H9 (cell line): ENCODE results near the gene GYPE. TPM values are rescaled to one million over a fixed set of nuclear protein-coding genes. Genes with fewer than 3 reads are reported as not detected.
"Not testable (repeated sequence)": the region's sequence is repeated elsewhere in the genome, so short reads cannot be mapped to it uniquely, and the experiment has no call there.

ENCODE experiments used
- DNase-seq: peaks from one replicate; pipeline ENCODE4 v3.0.0-alpha.2; 2017
- H2AFZ ChIP-seq: one replicate; pipeline ENCODE4 v1.6.1; 2013; ENCODE audit warnings: mild to moderate bottlenecking, low read length, control low read depth, moderate library complexity
- H2AK5ac ChIP-seq: 2 replicates; pipeline ENCODE4 v1.6.1; 2013; ENCODE audit warnings: low read length, control low read depth, mixed read lengths; ENCODE audit not compliant: insufficient read length
- H2BK120ac ChIP-seq: one replicate; pipeline ENCODE4 v1.6.1; 2013; ENCODE audit warnings: low read depth, mild to moderate bottlenecking, low read length, control low read depth, inconsistent platforms; ENCODE audit not compliant: poor library complexity, severe bottlenecking
- H2BK12ac ChIP-seq: 2 replicates; pipeline ENCODE4 v1.6.1; 2013; ENCODE audit warnings: low read length, control low read depth, mixed read lengths, low read depth; ENCODE audit not compliant: insufficient read length
- H2BK15ac ChIP-seq: 2 replicates; pipeline ENCODE4 v1.6.1; 2013; ENCODE audit warnings: low read depth, low read length, control low read depth
- H2BK20ac ChIP-seq: one replicate; pipeline ENCODE4 v1.6.1; 2013; ENCODE audit warnings: low read depth, mild to moderate bottlenecking, low read length, control low read depth, inconsistent platforms; ENCODE audit not compliant: poor library complexity, severe bottlenecking
- H2BK5ac ChIP-seq: 2 replicates; pipeline ENCODE4 v1.6.1; 2013; ENCODE audit warnings: low read length, control low read depth, mixed read lengths; ENCODE audit not compliant: insufficient read length
- H3K14ac ChIP-seq: 2 replicates; pipeline ENCODE4 v1.6.1; 2013; ENCODE audit warnings: low read length, control low read depth; ENCODE audit not compliant: insufficient read depth
- H3K18ac ChIP-seq: 2 replicates; pipeline ENCODE4 v1.6.1; 2013; ENCODE audit warnings: low read depth, mild to moderate bottlenecking, mixed read lengths, low read length, control low read depth; ENCODE audit not compliant: insufficient read length
- H3K23ac ChIP-seq: 2 replicates; pipeline ENCODE4 v1.6.1; 2013; ENCODE audit warnings: low read length, control low read depth, mixed read lengths, low read depth; ENCODE audit not compliant: insufficient read length
- H3K23me2 ChIP-seq: 2 replicates; pipeline ENCODE4 v1.6.1; 2013; ENCODE audit warnings: low read depth, mild to moderate bottlenecking, mixed read lengths, low read length, control low read depth; ENCODE audit not compliant: insufficient read length, poor library complexity, severe bottlenecking
- H3K27ac ChIP-seq: 2 replicates; pipeline ENCODE4 v1.5.1; 2013; ENCODE audit warnings: low read length, control low read depth, mixed read lengths, low read depth; ENCODE audit not compliant: insufficient read length
- H3K27me3 ChIP-seq: 2 replicates; pipeline ENCODE4 v1.6.1; 2013; ENCODE audit warnings: low read length, control low read depth, inconsistent platforms; ENCODE audit not compliant: insufficient read depth
- H3K4ac ChIP-seq: 2 replicates; pipeline ENCODE4 v1.6.1; 2013; ENCODE audit warnings: low read depth, mild to moderate bottlenecking, control low read depth, inconsistent platforms, low read length, moderate library complexity
- H3K4me1 ChIP-seq: 2 replicates; pipeline ENCODE4 v1.6.1; 2013; ENCODE audit warnings: low read length, control low read depth, inconsistent platforms; ENCODE audit not compliant: insufficient read depth
- H3K4me2 ChIP-seq: 2 replicates; pipeline ENCODE4 v1.6.1; 2013; ENCODE audit warnings: low read length, control low read depth, mixed read lengths; ENCODE audit not compliant: insufficient read length, insufficient read depth
- H3K56ac ChIP-seq: 2 replicates; pipeline ENCODE4 v1.6.1; 2013; ENCODE audit warnings: low read depth, mild to moderate bottlenecking, mixed read lengths, low read length, control low read depth; ENCODE audit not compliant: insufficient read length
- H3K79me1 ChIP-seq: 2 replicates; pipeline ENCODE4 v1.6.1; 2013; ENCODE audit warnings: low read depth, mild to moderate bottlenecking, moderate library complexity, low read length, control low read depth, inconsistent platforms; ENCODE audit not compliant: insufficient read depth, poor library complexity, severe bottlenecking
- H3K79me2 ChIP-seq: 2 replicates; pipeline ENCODE4 v1.6.1; 2013; ENCODE audit warnings: low read length, control low read depth, inconsistent platforms; ENCODE audit not compliant: insufficient read depth
- H3K9ac ChIP-seq: 2 replicates; pipeline ENCODE4 v1.6.1; 2013; ENCODE audit warnings: low read length, control low read depth, mixed read lengths; ENCODE audit not compliant: insufficient read length; ENCODE audit errors: extremely low read depth
- H3K9me3 ChIP-seq: one replicate; pipeline ENCODE4 v1.6.1; 2013; ENCODE audit warnings: low read depth, low read length, inconsistent platforms; ENCODE audit not compliant: control insufficient read depth
- H3T11ph ChIP-seq: one replicate; pipeline ENCODE4 v1.6.1; 2013; ENCODE audit warnings: mild to moderate bottlenecking, low read length, control low read depth, inconsistent platforms
- H4K20me1 ChIP-seq: one replicate; pipeline ENCODE4 v1.6.1; 2013; ENCODE audit not compliant: control insufficient read depth, insufficient read length, insufficient read depth
- H4K5ac ChIP-seq: 2 replicates; pipeline ENCODE4 v1.6.1; 2013; ENCODE audit warnings: low read depth, mild to moderate bottlenecking, mixed read lengths, low read length, control low read depth; ENCODE audit not compliant: insufficient read length
- H4K8ac ChIP-seq: replicated peaks from 2 replicates; pipeline ENCODE4 v1.6.1; 2013; ENCODE audit warnings: low read length, control low read depth, mixed read lengths, low read depth; ENCODE audit not compliant: insufficient read length
- H4K91ac ChIP-seq: 2 replicates; pipeline ENCODE4 v1.6.1; 2013; ENCODE audit warnings: low read depth, mild to moderate bottlenecking, moderate library complexity, mixed read lengths, low read length, control low read depth; ENCODE audit not compliant: insufficient read length
- H3K27ac Mint-ChIP-seq, 3 experiments: 2 replicates in 2 of 3; 3 replicates in 1 of 3; pipeline ENCODE4 v1.8.0; 2020 to 2021; ENCODE audit warnings: mixed read lengths in 3 of 3, mild to moderate bottlenecking in 1 of 3, moderate library complexity in 1 of 3
- H3K27me3 Mint-ChIP-seq: 2 replicates; pipeline ENCODE4 v1.8.0; 2021; ENCODE audit warnings: low read depth, mild to moderate bottlenecking, moderate library complexity, mixed read lengths
- H3K36me3 Mint-ChIP-seq, 3 experiments: 2 replicates in 2 of 3; 3 replicates in 1 of 3; pipeline ENCODE4 v1.8.0; 2020 to 2021; ENCODE audit warnings: low read depth in 3 of 3, mixed read lengths in 3 of 3; ENCODE audit not compliant: insufficient read depth in 1 of 3
- H3K4me1 Mint-ChIP-seq, 2 experiments: 2 replicates each; pipeline ENCODE4 v1.8.0; 2020; ENCODE audit warnings: mixed read lengths in 2 of 2
- H3K4me3 Mint-ChIP-seq, 2 experiments: 2 replicates in 1 of 2; 3 replicates in 1 of 2; pipeline ENCODE4 v1.8.0; 2020 to 2021; ENCODE audit warnings: mild to moderate bottlenecking in 2 of 2, mixed read lengths in 2 of 2, moderate library complexity in 1 of 2
- H3K9me3 Mint-ChIP-seq, 2 experiments: 2 replicates in 1 of 2; 3 replicates in 1 of 2; pipeline ENCODE4 v1.8.0; 2020; ENCODE audit warnings: mild to moderate bottlenecking in 2 of 2, mixed read lengths in 2 of 2, moderate library complexity in 1 of 2
- WGBS: extraction: QIAGEN DNeasy Blood & Tissue Kit; methylation state at CpG from one replicate; pipeline ENCODE4 v1.1.7; 2013; ENCODE audit warnings: missing lambda C conversion rate, low lambda C conversion rate, mixed read lengths; ENCODE audit not compliant: insufficient read length; ENCODE audit errors: extremely low coverage; 5-methylcytosine and 5-hydroxymethylcytosine counted together
- total RNA-seq: library from RNA; stranded (reverse); gene quantifications from 2 replicates; pipeline ENCODE4 v1.2.1, GENCODE V29; 2021

Gene GYPE
- total RNA-seq, 1 experiment from 2014 or later: not detected

- not testable (repeated sequence) for H2AK5ac ChIP-seq, H3K36me3 Mint-ChIP-seq, H3K14ac ChIP-seq, H3T11ph ChIP-seq, H4K5ac ChIP-seq, H3K56ac ChIP-seq, H2BK120ac ChIP-seq, H3K27me3 Mint-ChIP-seq, H3K4me3 Mint-ChIP-seq, H3K23me2 ChIP-seq, H2BK12ac ChIP-seq, H2BK15ac ChIP-seq, H2AFZ ChIP-seq, H3K27me3 ChIP-seq, DNase-seq, H2BK5ac ChIP-seq, H3K4ac ChIP-seq, H3K9me3 Mint-ChIP-seq, H3K27ac ChIP-seq, H4K91ac ChIP-seq, H2BK20ac ChIP-seq, H3K23ac ChIP-seq, H4K8ac ChIP-seq, H4K20me1 ChIP-seq, H3K9me3 ChIP-seq, H3K79me2 ChIP-seq, H3K4me1 Mint-ChIP-seq, H3K18ac ChIP-seq, H3K4me1 ChIP-seq, H3K9ac ChIP-seq, H3K4me2 ChIP-seq, H3K79me1 ChIP-seq, H3K27ac Mint-ChIP-seq
- WGBS: no CpG with 5 or more reads among the region's 4 CpGs
These were observed 15.0 kb downstream of the GYPE start for GRCh38 chr4:143890323-143890722.

GRCh38 chr4:143888189-143888588 lies 17.2 kb downstream of the GYPE start:
- not testable (repeated sequence) for H2BK15ac ChIP-seq, H4K8ac ChIP-seq, H3K4me3 Mint-ChIP-seq, H3K4ac ChIP-seq, H3K4me1 Mint-ChIP-seq, H3K4me2 ChIP-seq, H3K9ac ChIP-seq, H2AFZ ChIP-seq, H2BK120ac ChIP-seq, H3K36me3 Mint-ChIP-seq, H3K79me2 ChIP-seq, H3K27ac ChIP-seq, H3K9me3 ChIP-seq, H3K27ac Mint-ChIP-seq, H2BK20ac ChIP-seq, H3K27me3 Mint-ChIP-seq, DNase-seq, H3K14ac ChIP-seq, H3T11ph ChIP-seq, H4K20me1 ChIP-seq, H3K27me3 ChIP-seq, H3K18ac ChIP-seq, H3K23ac ChIP-seq, H3K9me3 Mint-ChIP-seq, H3K4me1 ChIP-seq, H2AK5ac ChIP-seq, H2BK5ac ChIP-seq, H2BK12ac ChIP-seq, H4K91ac ChIP-seq, H3K56ac ChIP-seq, H3K23me2 ChIP-seq, H3K79me1 ChIP-seq, H4K5ac ChIP-seq
- WGBS: no CpG with 5 or more reads among the region's 3 CpGs

- H3K18ac ChIP-seq, H3K4me3 Mint-ChIP-seq, H3K27ac ChIP-seq: not testable (repeated sequence)
These were observed 20.4 kb downstream of the GYPE start for GRCh38 chr4:143884965-143885364.

More at GRCh38 chr4:143884965-143885364, 20.4 kb downstream of the GYPE start:
- H4K20me1 ChIP-seq, H2AK5ac ChIP-seq, H3K9me3 ChIP-seq, H2AFZ ChIP-seq, H3K4me1 Mint-ChIP-seq, H3K23ac ChIP-seq, H2BK120ac ChIP-seq, H3K27ac Mint-ChIP-seq, H3K79me1 ChIP-seq, H3K14ac ChIP-seq, H3K9me3 Mint-ChIP-seq, H2BK5ac ChIP-seq, H3K4me2 ChIP-seq, H3K27me3 Mint-ChIP-seq, H4K5ac ChIP-seq, H3K9ac ChIP-seq, H4K91ac ChIP-seq, H2BK15ac ChIP-seq, H3K56ac ChIP-seq, H3K4ac ChIP-seq, H2BK12ac ChIP-seq, H3K36me3 Mint-ChIP-seq, H3K23me2 ChIP-seq, H3K27me3 ChIP-seq, H3K4me1 ChIP-seq, H4K8ac ChIP-seq, DNase-seq, H2BK20ac ChIP-seq, H3K79me2 ChIP-seq, H3T11ph ChIP-seq: not testable (repeated sequence)
